Activated CD8-positive, alpha-beta memory T cell treated with anti-CD3 and anti-CD28 coated beads, Interleukin-2, amount 50 U/mL, for 24 hours (primary cell): ENCODE measurements around the gene BMP8A.
"Not testable (repeated sequence)": the region's sequence is repeated elsewhere in the genome, so short reads cannot be mapped to it uniquely, and the experiment has no call there.

Experiments
- DNase-seq: peaks from one replicate; pipeline ENCODE4 v3.0.0-alpha.2; 2020; ENCODE audit errors: extremely low read depth

BMP8A gene

GRCh38 chr1:39527190-39527579 is 35.7 kb downstream of the BMP8A start:
- not testable (repeated sequence) for DNase-seq

- no peak for DNase-seq
These were observed 36.6 kb downstream of the BMP8A start for GRCh38 chr1:39528082-39528481.

- no peak for DNase-seq
These were observed 38.6 kb downstream of the BMP8A start for GRCh38 chr1:39529901-39530535.

GRCh38 chr1:39531526-39531925 is 40.1 kb downstream of the BMP8A start:
- DNase-seq, result no peak

GRCh38 chr1:39533442-39533841 is 42.0 kb downstream of the BMP8A start:
- DNase-seq, result no peak

GRCh38 chr1:39538531-39539251 is 47.3 kb downstream of the BMP8A start:
- no peak for DNase-seq

- peak; percentile 10 for DNase-seq
These were observed 47.9 kb downstream of the BMP8A start for GRCh38 chr1:39539252-39539790.

- no peak for DNase-seq
These were observed 49.1 kb downstream of the BMP8A start for GRCh38 chr1:39540504-39541031.

GRCh38 chr1:39542924-39543323 is 51.5 kb downstream of the BMP8A start:
- no peak for DNase-seq

- DNase-seq, result no peak
These were observed 52.9 kb downstream of the BMP8A start for GRCh38 chr1:39544327-39544726.

- DNase-seq, result no peak
These were observed 54.1 kb downstream of the BMP8A start for GRCh38 chr1:39545531-39545930.

GRCh38 chr1:39554277-39554676 is 62.8 kb downstream of the BMP8A start:
- no peak for DNase-seq

GRCh38 chr1:39561279-39561678 is 69.8 kb downstream of the BMP8A start:
- no peak for DNase-seq

- no peak for DNase-seq
These were observed 71.5 kb downstream of the BMP8A start for GRCh38 chr1:39562886-39563285.

GRCh38 chr1:39563669-39564068 is 72.2 kb downstream of the BMP8A start:
- no peak for DNase-seq

GRCh38 chr1:39564340-39564739 is 72.9 kb downstream of the BMP8A start:
- DNase-seq, result no peak

- no peak for DNase-seq
These were observed 73.5 kb downstream of the BMP8A start for GRCh38 chr1:39564941-39565340.

GRCh38 chr1:39566441-39567137 is 75.2 kb downstream of the BMP8A start:
- DNase-seq, result no peak

- no peak for DNase-seq
These were observed 75.9 kb downstream of the BMP8A start for GRCh38 chr1:39567302-39567701.

- DNase-seq, result no peak
These were observed 76.8 kb downstream of the BMP8A start for GRCh38 chr1:39568208-39568607.

GRCh38 chr1:39569034-39569433 is 77.6 kb downstream of the BMP8A start:
- no peak for DNase-seq

- DNase-seq, result no peak
These were observed 79.2 kb downstream of the BMP8A start for GRCh38 chr1:39570477-39571177.
